GM12878 (cell line): ENCODE data around the gene CDK11B. TPM values are rescaled to one million over a fixed set of nuclear protein-coding genes. Genes with fewer than 3 reads are reported as not detected.

Experiments
- ATAC-seq: fragments of 200-7000 bp; cut with Tn5 transposase; 3 replicates; pipeline ENCODE4 v1.9.1; 2020; ENCODE audit warnings: mild to moderate bottlenecking, moderate library complexity
- BruUV-seq: library from RNA; stranded (reverse); fragments of 400-500 nt; replicated peaks from 2 replicates; lab custom pipeline; 2021; lab: Mats Ljungman, UMichigan
- CTCF ChIA-PET: fragments of 300-600 bp; sonication (Branson Sonifier 250); formaldehyde crosslinking; extraction: SDS; loops from one replicate; lab custom pipeline; 2021; ENCODE audit warnings: inconsistent platforms; lab: Yijun Ruan, JAX
- POLR2A ChIA-PET: fragments of 350-600 bp; formaldehyde crosslinking; extraction: SDS; loops from one replicate; lab custom pipeline; 2021; ENCODE audit warnings: inconsistent platforms; lab: Charles Lee
- RAD21 ChIA-PET: fragments of 300-600 bp; sonication (Branson Sonifier 250); formaldehyde crosslinking; loops from one replicate; lab custom pipeline; 2023; ENCODE audit warnings: antibody characterized with exemption; ENCODE audit not compliant: unreplicated experiment; lab: Charles Lee
- SMC1A ChIA-PET: fragments of 300-600 bp; sonication (Branson Sonifier 250); formaldehyde crosslinking; loops from one replicate; lab custom pipeline; 2023; ENCODE audit not compliant: unreplicated experiment, uncharacterized antibody; lab: Charles Lee
- DNase-seq: peaks from one replicate; pipeline ENCODE4 v3.0.0-alpha.2; 2011; ENCODE audit warnings: low read depth, low spot score
- FAIRE-seq: peaks from 3 replicates; lab custom pipeline; 2011; peaks lifted over from hg19 to GRCh38; lab: Jason Lieb, UNC
- H2AFZ ChIP-seq: 2 replicates; pipeline ENCODE4 v1.6.0; 2011; ENCODE audit warnings: low read depth, low read length, control low read depth; ENCODE audit not compliant: control insufficient read depth
- H3K27ac ChIP-seq: 2 replicates; pipeline ENCODE4 v1.5.1; 2011; ENCODE audit warnings: control low read depth; ENCODE audit not compliant: control insufficient read depth, insufficient read depth
- H3K27me3 ChIP-seq, 2 experiments: replicated peaks in 1 of 2; 2 replicates each; pipeline versions ENCODE4 v1.6.0 to v1.6.1; 2011; ENCODE audit warnings: low read length in 1 of 2; ENCODE audit not compliant: control insufficient read depth in 2 of 2, insufficient read depth in 2 of 2
- H3K36me3 ChIP-seq, 2 experiments: 2 replicates each; pipeline ENCODE4 v1.5.1; 2011; ENCODE audit warnings: low read length in 1 of 2; ENCODE audit not compliant: control insufficient read depth in 2 of 2, insufficient read depth in 2 of 2
- H3K4me1 ChIP-seq: 2 replicates; pipeline ENCODE4 v1.6.1; 2011; ENCODE audit warnings: mild to moderate bottlenecking, low read length, moderate library complexity, mixed read lengths; ENCODE audit not compliant: control insufficient read depth, insufficient read depth
- H3K4me2 ChIP-seq: 2 replicates; pipeline ENCODE4 v1.6.0; 2011; ENCODE audit warnings: control low read depth; ENCODE audit not compliant: control insufficient read depth, insufficient read depth
- H3K4me3 ChIP-seq: fragments of 200-600 bp; sonication (generic); 2 replicates; pipeline ENCODE4 v1.5.1; 2016
- H3K79me2 ChIP-seq: 2 replicates; pipeline ENCODE4 v1.6.0; 2011; ENCODE audit warnings: low read length; ENCODE audit not compliant: control insufficient read depth, insufficient read depth
- H3K9ac ChIP-seq: 2 replicates; pipeline ENCODE4 v1.8.0; 2011; ENCODE audit warnings: low read length, control low read depth, mixed read lengths; ENCODE audit not compliant: control insufficient read depth, insufficient read depth
- H3K9me3 ChIP-seq: replicated peaks from 3 replicates; pipeline ENCODE4 v1.5.1; 2011; ENCODE audit warnings: mild to moderate bottlenecking, low read length; ENCODE audit not compliant: control insufficient read depth, insufficient read depth
- H4K20me1 ChIP-seq: 2 replicates; pipeline ENCODE4 v1.6.0; 2011; ENCODE audit not compliant: control insufficient read depth, insufficient read depth
- CBFB ChIP-seq: IDR thresholded peaks from 2 replicates; pipeline ENCODE4 v1.6.1; 2016; ENCODE audit warnings: antibody characterized with exemption, low read depth
- IRF4 ChIP-seq: IDR thresholded peaks from 2 replicates; pipeline ENCODE4 v1.6.1; 2011; ENCODE audit warnings: low read depth, low read length
- PML ChIP-seq: IDR thresholded peaks from 2 replicates; pipeline ENCODE4 v1.6.1; 2012; ENCODE audit warnings: low read length, inconsistent platforms
- SMC3 ChIP-seq: IDR thresholded peaks from 2 replicates; pipeline ENCODE4 v1.6.1; 2011; ENCODE audit warnings: low read length, improper control_type of control experiment, borderline replicate concordance
- ZNF207 ChIP-seq: fragments of 450-650 bp; IDR thresholded peaks from 2 replicates; pipeline ENCODE4 v1.6.1; 2014; ENCODE audit warnings: antibody characterized with exemption, mild to moderate bottlenecking, borderline replicate concordance
- WGBS: methylation state at CpG from one replicate; pipeline ENCODE4 v1.1.6; 2016; ENCODE audit warnings: low lambda C conversion rate; ENCODE audit not compliant: insufficient replicate concordance, insufficient coverage; ENCODE audit errors: missing lambda C conversion rate; 5-methylcytosine and 5-hydroxymethylcytosine counted together
- in situ Hi-C: fragments of 300-500 bp; cut with MboI; formaldehyde crosslinking; loops from 9 replicates; pipeline ENCODE4 v1.14.3; 2018; ENCODE audit warnings: mixed read lengths
- intact Hi-C: fragments of 100-400 bp; cut with micrococcal nuclease; formaldehyde crosslinking; loops from one replicate; pipeline ENCODE4 v1.14.2; 2022; ENCODE audit not compliant: unreplicated experiment
- polyA plus RNA-seq, 11 experiments: library from polyadenylated mRNA; depleted of rRNA in 4 of 11; unstranded in 6 of 11; stranded (reverse) in 5 of 11; fragments of >200 nt; fragmentation: Nextera tagmentation in 4 of 11; fragmentation: Illumina TruSeq in 1 of 11; extraction: Ambion mirVana in 4 of 11; extraction: Trizol in 1 of 11; gene quantifications; 1 replicate in 1 of 11; 2 replicates in 10 of 11; pipeline versions ENCODE4 v1.2.1 to v1.2.3, GENCODE V29; 2011 to 2016; ENCODE audit warnings: inconsistent platforms in 2 of 11, missing spikeins in 2 of 11, low read depth in 1 of 11
- total RNA-seq, 4 experiments: library from RNA; depleted of rRNA in 3 of 4; stranded (reverse); fragments of >200 nt in 3 of 4; fragmentation: Illumina TruSeq in 1 of 4; extraction: Trizol in 1 of 4; gene quantifications; 2 replicates each; pipeline versions ENCODE4 v1.2.1 to v1.2.3, GENCODE V29; 2013 to 2021
- TF ChIP-seq, protein P1 (sequence below): IDR thresholded peaks from 2 replicates; pipeline ENCODE4 v1.6.1; 2012; ENCODE audit warnings: mild to moderate bottlenecking, low read depth, low read length
- TF ChIP-seq, protein P2 (sequence below): fragments of 150-350 bp; IDR thresholded peaks from 2 replicates; pipeline ENCODE4 v1.6.1; 2016; ENCODE audit warnings: low read depth, low read length

The CDK11B gene
- total and polyA plus RNA-seq, 10 of the 15 experiments (the other 5 are each of a cell fraction or from before 2014, with no cell fraction given), result 3.2 to 30.9 (median 18.0) TPM

DNA sequence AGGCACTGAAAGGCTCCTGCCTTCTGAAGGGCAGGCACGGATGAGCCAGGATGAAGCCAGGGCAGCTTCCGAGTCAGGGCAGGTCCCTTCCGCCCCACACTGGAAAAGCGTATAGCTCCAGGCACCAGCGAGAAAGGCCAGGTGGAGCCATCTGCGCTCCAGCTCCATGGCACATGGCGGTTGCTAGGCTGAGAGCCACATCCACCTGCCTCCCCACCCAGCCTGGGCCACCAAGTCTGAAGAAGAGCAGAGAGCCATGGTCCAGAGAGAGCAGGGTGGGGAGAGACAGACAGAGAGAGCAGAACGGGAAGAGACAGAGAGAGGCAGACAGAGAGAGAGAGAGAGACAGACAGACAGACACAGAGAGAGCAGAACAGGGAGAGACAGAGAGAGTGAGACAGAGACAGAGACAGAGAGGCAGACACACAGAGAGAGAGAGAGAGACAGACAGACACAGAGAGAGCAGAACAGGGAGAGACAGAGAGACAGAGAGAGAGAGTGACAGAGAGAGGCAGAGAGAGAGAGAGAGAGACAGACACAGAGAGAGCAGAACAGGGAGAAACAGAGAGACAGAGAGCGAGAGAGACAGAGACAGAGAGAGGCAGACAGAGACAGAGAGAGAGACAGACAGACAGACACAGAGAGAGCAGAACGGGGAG lies 64.1 kb downstream of the CDK11B start:
- no peak overlapping the region for H3K27ac ChIP-seq
- no peak overlapping the region for H3K4me2 ChIP-seq
- RAD21 ChIA-PET, result no interaction called here
- SMC1A ChIA-PET, result no interaction called here
- H3K9ac ChIP-seq, result no peak overlapping the region
- CTCF ChIA-PET, result no interaction called here
- FAIRE-seq (peak; percentile 44), DNase-seq (no peak), ATAC-seq (peak; percentile 46)
- H3K36me3 ChIP-seq, result no peaks in the 10 kb centered on the region
- H3K27me3 ChIP-seq, result peaks cover 0 to 2% of the 10 kb centered on the region in 2 experiments; a peak in 1 of 4 replicates
- no peak overlapping the region for H2AFZ ChIP-seq
- peaks cover 12% of the 10 kb centered on the region for H3K4me1 ChIP-seq
- no peak for TF ChIP-seq IRF4
- no peak for TF ChIP-seq PML
- TF ChIP-seq SMC3, result no peak
- TF ChIP-seq, protein P1, sequence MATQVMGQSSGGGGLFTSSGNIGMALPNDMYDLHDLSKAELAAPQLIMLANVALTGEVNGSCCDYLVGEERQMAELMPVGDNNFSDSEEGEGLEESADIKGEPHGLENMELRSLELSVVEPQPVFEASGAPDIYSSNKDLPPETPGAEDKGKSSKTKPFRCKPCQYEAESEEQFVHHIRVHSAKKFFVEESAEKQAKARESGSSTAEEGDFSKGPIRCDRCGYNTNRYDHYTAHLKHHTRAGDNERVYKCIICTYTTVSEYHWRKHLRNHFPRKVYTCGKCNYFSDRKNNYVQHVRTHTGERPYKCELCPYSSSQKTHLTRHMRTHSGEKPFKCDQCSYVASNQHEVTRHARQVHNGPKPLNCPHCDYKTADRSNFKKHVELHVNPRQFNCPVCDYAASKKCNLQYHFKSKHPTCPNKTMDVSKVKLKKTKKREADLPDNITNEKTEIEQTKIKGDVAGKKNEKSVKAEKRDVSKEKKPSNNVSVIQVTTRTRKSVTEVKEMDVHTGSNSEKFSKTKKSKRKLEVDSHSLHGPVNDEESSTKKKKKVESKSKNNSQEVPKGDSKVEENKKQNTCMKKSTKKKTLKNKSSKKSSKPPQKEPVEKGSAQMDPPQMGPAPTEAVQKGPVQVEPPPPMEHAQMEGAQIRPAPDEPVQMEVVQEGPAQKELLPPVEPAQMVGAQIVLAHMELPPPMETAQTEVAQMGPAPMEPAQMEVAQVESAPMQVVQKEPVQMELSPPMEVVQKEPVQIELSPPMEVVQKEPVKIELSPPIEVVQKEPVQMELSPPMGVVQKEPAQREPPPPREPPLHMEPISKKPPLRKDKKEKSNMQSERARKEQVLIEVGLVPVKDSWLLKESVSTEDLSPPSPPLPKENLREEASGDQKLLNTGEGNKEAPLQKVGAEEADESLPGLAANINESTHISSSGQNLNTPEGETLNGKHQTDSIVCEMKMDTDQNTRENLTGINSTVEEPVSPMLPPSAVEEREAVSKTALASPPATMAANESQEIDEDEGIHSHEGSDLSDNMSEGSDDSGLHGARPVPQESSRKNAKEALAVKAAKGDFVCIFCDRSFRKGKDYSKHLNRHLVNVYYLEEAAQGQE, result no peak
- no peak for TF ChIP-seq ZNF207
- TF ChIP-seq, protein P2, sequence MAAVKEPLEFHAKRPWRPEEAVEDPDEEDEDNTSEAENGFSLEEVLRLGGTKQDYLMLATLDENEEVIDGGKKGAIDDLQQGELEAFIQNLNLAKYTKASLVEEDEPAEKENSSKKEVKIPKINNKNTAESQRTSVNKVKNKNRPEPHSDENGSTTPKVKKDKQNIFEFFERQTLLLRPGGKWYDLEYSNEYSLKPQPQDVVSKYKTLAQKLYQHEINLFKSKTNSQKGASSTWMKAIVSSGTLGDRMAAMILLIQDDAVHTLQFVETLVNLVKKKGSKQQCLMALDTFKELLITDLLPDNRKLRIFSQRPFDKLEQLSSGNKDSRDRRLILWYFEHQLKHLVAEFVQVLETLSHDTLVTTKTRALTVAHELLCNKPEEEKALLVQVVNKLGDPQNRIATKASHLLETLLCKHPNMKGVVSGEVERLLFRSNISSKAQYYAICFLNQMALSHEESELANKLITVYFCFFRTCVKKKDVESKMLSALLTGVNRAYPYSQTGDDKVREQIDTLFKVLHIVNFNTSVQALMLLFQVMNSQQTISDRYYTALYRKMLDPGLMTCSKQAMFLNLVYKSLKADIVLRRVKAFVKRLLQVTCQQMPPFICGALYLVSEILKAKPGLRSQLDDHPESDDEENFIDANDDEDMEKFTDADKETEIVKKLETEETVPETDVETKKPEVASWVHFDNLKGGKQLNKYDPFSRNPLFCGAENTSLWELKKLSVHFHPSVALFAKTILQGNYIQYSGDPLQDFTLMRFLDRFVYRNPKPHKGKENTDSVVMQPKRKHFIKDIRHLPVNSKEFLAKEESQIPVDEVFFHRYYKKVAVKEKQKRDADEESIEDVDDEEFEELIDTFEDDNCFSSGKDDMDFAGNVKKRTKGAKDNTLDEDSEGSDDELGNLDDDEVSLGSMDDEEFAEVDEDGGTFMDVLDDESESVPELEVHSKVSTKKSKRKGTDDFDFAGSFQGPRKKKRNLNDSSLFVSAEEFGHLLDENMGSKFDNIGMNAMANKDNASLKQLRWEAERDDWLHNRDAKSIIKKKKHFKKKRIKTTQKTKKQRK, result no peak
- TF ChIP-seq CBFB, result no peak
- intact Hi-C loops, result no loop called here
- no peaks in the 10 kb centered on the region for H3K79me2 ChIP-seq
- POLR2A ChIA-PET, result no interaction called here
- no TSS peak for BruUV-seq
- 54% methylated on average over 10 of the region's 10 CpGs for WGBS
- no peaks in the 10 kb centered on the region for H3K9me3 ChIP-seq
- H4K20me1 ChIP-seq, result no peaks in the 10 kb centered on the region
- H3K4me3 ChIP-seq, result no peak overlapping the region
- in situ Hi-C loops, result no loop called here
